MM.1S (cell line): ENCODE measurements around the gene CYYR1.

Source experiments
- CTCF ChIP-seq: fragments of 300-600 bp; sonication (generic); IDR thresholded peaks from 2 replicates; pipeline ENCODE4 v1.5.1; 2016; ENCODE audit warnings: antibody characterized with exemption, low read length, mixed read lengths
- EZH2 ChIP-seq: fragments of 300-600 bp; sonication (generic); optimal IDR thresholded peaks from 2 replicates; pipeline ENCODE3; 2017; ENCODE audit warnings: low read depth, mild to moderate bottlenecking, antibody characterized with exemption, low read length, mixed read lengths
- EZH2phosphoT487 ChIP-seq: fragments of 300-600 bp; sonication (generic); IDR thresholded peaks from 2 replicates; pipeline ENCODE4 v1.6.1; 2018; ENCODE audit warnings: antibody characterized with exemption, low read length

GRCh38 chr21:26550326-26550725, 22.8 kb downstream of the CYYR1 start:
- TF ChIP-seq EZH2 = no peak
- TF ChIP-seq CTCF = no peak
- no peak for TF ChIP-seq EZH2phosphoT487
